Breast epithelium (tissue), 3 donors: ENCODE data around the gene FGFR3.

Experiments
- POLR2A ChIP-seq: fragments of 450-650 bp; IDR thresholded peaks from one replicate; pipeline ENCODE4 v1.6.1; 2016; ENCODE audit warnings: antibody characterized with exemption, mild to moderate bottlenecking, moderate library complexity
- POLR2AphosphoS5 ChIP-seq, 3 donors: sonication (generic); formaldehyde crosslinking; IDR thresholded peaks; one replicate each; pipeline ENCODE4 v1.6.1; 2017; ENCODE audit warnings: antibody characterized with exemption in 3 of 3
- TF ChIP-seq, protein P1 (sequence below), 3 donors: fragments of 450-650 bp; IDR thresholded peaks; one replicate each; pipeline ENCODE4 v1.5.1; 2016 to 2017; ENCODE audit warnings: antibody characterized with exemption in 3 of 3, mild to moderate bottlenecking in 3 of 3, moderate library complexity in 3 of 3

DNA sequence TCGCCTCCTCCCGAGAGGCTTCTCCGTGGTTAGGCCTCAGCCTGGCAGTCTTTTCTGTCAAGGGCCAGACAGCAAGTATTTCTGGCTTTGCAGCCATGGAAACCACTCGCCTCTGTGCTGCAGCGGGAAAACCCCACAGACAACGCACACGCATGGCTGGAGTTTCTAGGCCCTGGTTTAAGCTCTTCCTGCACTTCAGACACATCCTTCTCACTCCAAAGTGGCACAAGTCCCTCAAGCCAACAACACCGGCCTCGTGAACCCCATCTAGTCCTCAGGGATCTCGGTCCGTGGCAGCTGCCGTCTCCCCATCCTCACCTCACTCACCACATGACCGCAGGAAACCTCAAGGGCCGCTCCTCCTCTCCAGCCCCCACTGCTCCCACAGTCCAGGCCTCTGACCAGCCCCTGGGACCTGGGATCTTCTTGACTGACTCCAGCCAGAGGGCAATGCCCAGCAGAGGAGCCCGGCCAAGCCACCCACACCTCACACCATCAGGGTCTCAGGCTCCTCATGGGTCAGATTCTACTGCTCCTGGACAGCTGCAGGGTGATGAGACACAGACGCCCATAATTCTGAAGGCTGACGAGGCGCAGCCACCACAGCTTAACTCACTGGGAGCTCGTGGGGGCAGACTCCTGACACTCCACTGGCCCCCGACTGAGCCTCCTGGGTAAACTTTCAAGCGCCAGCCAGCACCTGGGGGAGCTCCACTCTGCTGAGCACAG, 41.1 kb downstream of the FGFR3 start:
- TF ChIP-seq, protein P1, sequence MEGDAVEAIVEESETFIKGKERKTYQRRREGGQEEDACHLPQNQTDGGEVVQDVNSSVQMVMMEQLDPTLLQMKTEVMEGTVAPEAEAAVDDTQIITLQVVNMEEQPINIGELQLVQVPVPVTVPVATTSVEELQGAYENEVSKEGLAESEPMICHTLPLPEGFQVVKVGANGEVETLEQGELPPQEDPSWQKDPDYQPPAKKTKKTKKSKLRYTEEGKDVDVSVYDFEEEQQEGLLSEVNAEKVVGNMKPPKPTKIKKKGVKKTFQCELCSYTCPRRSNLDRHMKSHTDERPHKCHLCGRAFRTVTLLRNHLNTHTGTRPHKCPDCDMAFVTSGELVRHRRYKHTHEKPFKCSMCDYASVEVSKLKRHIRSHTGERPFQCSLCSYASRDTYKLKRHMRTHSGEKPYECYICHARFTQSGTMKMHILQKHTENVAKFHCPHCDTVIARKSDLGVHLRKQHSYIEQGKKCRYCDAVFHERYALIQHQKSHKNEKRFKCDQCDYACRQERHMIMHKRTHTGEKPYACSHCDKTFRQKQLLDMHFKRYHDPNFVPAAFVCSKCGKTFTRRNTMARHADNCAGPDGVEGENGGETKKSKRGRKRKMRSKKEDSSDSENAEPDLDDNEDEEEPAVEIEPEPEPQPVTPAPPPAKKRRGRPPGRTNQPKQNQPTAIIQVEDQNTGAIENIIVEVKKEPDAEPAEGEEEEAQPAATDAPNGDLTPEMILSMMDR (IDR thresholded peaks at IDR 0.05) = no peak
- no peak for TF ChIP-seq POLR2A
- no peak for TF ChIP-seq POLR2AphosphoS5 (IDR thresholded peaks at IDR 0.05)
